ENCODE measurements around the gene TERT. TPM values are rescaled to one million over a fixed set of nuclear protein-coding genes. Genes with fewer than 3 reads are reported as not detected.
A peak's percentile ranks its signal among the peaks of the same experiment; 100 is the strongest.

Gene TERT
- total and polyA plus RNA-seq, 2 of the 13 experiments (the other 11 are each of a cell fraction or from before 2014, with no cell fraction given), result 4.3 to 5.9 TPM

DNA sequence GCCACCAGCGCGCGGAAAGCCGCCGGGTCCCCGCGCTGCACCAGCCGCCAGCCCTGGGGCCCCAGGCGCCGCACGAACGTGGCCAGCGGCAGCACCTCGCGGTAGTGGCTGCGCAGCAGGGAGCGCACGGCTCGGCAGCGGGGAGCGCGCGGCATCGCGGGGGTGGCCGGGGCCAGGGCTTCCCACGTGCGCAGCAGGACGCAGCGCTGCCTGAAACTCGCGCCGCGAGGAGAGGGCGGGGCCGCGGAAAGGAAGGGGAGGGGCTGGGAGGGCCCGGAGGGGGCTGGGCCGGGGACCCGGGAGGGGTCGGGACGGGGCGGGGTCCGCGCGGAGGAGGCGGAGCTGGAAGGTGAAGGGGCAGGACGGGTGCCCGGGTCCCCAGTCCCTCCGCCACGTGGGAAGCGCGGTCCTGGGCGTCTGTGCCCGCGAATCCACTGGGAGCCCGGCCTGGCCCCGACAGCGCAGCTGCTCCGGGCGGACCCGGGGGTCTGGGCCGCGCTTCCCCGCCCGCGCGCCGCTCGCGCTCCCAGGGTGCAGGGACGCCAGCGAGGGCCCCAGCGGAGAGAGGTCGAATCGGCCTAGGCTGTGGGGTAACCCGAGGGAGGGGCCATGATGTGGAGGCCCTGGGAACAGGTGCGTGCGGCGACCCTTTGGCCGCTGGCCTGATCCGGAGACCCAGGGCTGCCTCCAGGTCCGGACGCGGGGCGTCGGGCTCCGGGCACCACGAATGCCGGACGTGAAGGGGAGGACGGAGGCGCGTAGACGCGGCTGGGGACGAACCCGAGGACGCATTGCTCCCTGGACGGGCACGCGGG, at the start of gene TERT (continued):
- TF ChIP-seq, protein P1, sequence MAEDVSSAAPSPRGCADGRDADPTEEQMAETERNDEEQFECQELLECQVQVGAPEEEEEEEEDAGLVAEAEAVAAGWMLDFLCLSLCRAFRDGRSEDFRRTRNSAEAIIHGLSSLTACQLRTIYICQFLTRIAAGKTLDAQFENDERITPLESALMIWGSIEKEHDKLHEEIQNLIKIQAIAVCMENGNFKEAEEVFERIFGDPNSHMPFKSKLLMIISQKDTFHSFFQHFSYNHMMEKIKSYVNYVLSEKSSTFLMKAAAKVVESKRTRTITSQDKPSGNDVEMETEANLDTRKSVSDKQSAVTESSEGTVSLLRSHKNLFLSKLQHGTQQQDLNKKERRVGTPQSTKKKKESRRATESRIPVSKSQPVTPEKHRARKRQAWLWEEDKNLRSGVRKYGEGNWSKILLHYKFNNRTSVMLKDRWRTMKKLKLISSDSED (CRISPR knock-in tag; IDR thresholded peaks at IDR 0.05), result no peak
- no peak for TF ChIP-seq ZNF672 (CRISPR knock-in tag; IDR thresholded peaks at IDR 0.05)
- TF ChIP-seq ZBTB21 (CRISPR knock-in tag; IDR thresholded peaks at IDR 0.05), result no peak
- no peak for TF ChIP-seq HDAC6 (IDR thresholded peaks at IDR 0.05; ENCODE audit: low read depth, low read length)
- TF ChIP-seq ERF (CRISPR knock-in tag; IDR thresholded peaks at IDR 0.05), result no peak
- TF ChIP-seq ZNF431 (CRISPR knock-in tag; IDR thresholded peaks at IDR 0.05; ENCODE audit: borderline replicate concordance, low read depth), result no peak
- TF ChIP-seq, protein P2, sequence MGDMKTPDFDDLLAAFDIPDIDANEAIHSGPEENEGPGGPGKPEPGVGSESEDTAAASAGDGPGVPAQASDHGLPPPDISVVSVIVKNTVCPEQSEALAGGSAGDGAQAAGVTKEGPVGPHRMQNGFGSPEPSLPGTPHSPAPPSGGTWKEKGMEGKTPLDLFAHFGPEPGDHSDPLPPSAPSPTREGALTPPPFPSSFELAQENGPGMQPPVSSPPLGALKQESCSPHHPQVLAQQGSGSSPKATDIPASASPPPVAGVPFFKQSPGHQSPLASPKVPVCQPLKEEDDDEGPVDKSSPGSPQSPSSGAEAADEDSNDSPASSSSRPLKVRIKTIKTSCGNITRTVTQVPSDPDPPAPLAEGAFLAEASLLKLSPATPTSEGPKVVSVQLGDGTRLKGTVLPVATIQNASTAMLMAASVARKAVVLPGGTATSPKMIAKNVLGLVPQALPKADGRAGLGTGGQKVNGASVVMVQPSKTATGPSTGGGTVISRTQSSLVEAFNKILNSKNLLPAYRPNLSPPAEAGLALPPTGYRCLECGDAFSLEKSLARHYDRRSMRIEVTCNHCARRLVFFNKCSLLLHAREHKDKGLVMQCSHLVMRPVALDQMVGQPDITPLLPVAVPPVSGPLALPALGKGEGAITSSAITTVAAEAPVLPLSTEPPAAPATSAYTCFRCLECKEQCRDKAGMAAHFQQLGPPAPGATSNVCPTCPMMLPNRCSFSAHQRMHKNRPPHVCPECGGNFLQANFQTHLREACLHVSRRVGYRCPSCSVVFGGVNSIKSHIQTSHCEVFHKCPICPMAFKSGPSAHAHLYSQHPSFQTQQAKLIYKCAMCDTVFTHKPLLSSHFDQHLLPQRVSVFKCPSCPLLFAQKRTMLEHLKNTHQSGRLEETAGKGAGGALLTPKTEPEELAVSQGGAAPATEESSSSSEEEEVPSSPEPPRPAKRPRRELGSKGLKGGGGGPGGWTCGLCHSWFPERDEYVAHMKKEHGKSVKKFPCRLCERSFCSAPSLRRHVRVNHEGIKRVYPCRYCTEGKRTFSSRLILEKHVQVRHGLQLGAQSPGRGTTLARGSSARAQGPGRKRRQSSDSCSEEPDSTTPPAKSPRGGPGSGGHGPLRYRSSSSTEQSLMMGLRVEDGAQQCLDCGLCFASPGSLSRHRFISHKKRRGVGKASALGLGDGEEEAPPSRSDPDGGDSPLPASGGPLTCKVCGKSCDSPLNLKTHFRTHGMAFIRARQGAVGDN (CRISPR knock-in tag; IDR thresholded peaks at IDR 0.05), result peak; percentile 40
- no peak for TF ChIP-seq MIER3 (CRISPR knock-in tag; IDR thresholded peaks at IDR 0.05; ENCODE audit: borderline replicate concordance)
- no peak for TF ChIP-seq ELF3 (CRISPR knock-in tag; IDR thresholded peaks at IDR 0.05)
- TF ChIP-seq XBP1 (CRISPR knock-in tag; IDR thresholded peaks at IDR 0.05), result no peak
- no peak for TF ChIP-seq SOX5 (CRISPR knock-in tag; IDR thresholded peaks at IDR 0.05; ENCODE audit: borderline replicate concordance)
- TF ChIP-seq, protein P3, sequence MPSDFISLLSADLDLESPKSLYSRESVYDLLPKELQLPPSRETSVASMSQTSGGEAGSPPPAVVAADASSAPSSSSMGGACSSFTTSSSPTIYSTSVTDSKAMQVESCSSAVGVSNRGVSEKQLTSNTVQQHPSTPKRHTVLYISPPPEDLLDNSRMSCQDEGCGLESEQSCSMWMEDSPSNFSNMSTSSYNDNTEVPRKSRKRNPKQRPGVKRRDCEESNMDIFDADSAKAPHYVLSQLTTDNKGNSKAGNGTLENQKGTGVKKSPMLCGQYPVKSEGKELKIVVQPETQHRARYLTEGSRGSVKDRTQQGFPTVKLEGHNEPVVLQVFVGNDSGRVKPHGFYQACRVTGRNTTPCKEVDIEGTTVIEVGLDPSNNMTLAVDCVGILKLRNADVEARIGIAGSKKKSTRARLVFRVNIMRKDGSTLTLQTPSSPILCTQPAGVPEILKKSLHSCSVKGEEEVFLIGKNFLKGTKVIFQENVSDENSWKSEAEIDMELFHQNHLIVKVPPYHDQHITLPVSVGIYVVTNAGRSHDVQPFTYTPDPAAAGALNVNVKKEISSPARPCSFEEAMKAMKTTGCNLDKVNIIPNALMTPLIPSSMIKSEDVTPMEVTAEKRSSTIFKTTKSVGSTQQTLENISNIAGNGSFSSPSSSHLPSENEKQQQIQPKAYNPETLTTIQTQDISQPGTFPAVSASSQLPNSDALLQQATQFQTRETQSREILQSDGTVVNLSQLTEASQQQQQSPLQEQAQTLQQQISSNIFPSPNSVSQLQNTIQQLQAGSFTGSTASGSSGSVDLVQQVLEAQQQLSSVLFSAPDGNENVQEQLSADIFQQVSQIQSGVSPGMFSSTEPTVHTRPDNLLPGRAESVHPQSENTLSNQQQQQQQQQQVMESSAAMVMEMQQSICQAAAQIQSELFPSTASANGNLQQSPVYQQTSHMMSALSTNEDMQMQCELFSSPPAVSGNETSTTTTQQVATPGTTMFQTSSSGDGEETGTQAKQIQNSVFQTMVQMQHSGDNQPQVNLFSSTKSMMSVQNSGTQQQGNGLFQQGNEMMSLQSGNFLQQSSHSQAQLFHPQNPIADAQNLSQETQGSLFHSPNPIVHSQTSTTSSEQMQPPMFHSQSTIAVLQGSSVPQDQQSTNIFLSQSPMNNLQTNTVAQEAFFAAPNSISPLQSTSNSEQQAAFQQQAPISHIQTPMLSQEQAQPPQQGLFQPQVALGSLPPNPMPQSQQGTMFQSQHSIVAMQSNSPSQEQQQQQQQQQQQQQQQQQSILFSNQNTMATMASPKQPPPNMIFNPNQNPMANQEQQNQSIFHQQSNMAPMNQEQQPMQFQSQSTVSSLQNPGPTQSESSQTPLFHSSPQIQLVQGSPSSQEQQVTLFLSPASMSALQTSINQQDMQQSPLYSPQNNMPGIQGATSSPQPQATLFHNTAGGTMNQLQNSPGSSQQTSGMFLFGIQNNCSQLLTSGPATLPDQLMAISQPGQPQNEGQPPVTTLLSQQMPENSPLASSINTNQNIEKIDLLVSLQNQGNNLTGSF (CRISPR knock-in tag; IDR thresholded peaks at IDR 0.05), result no peak
- TF ChIP-seq, protein P4, sequence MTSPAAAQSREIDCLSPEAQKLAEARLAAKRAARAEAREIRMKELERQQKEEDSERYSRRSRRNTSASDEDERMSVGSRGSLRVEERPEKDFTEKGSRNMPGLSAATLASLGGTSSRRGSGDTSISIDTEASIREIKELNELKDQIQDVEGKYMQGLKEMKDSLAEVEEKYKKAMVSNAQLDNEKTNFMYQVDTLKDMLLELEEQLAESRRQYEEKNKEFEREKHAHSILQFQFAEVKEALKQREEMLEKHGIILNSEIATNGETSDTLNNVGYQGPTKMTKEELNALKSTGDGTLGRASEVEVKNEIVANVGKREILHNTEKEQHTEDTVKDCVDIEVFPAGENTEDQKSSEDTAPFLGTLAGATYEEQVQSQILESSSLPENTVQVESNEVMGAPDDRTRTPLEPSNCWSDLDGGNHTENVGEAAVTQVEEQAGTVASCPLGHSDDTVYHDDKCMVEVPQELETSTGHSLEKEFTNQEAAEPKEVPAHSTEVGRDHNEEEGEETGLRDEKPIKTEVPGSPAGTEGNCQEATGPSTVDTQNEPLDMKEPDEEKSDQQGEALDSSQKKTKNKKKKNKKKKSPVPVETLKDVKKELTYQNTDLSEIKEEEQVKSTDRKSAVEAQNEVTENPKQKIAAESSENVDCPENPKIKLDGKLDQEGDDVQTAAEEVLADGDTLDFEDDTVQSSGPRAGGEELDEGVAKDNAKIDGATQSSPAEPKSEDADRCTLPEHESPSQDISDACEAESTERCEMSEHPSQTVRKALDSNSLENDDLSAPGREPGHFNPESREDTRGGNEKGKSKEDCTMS (CRISPR knock-in tag; conservative IDR thresholded peaks at IDR 0.05), result no peak
- no peak for TF ChIP-seq CAMTA2 (CRISPR knock-in tag; IDR thresholded peaks at IDR 0.05; ENCODE audit: borderline replicate concordance)
- TF ChIP-seq SRSF4 (IDR thresholded peaks at IDR 0.05; ENCODE audit: low read depth, low read length, poor library complexity, severe bottlenecking), result no peak
- no peak for TF ChIP-seq ZNF232 (CRISPR knock-in tag; IDR thresholded peaks at IDR 0.05; ENCODE audit: borderline replicate concordance)

All from HepG2 (cell line).